Esophagus (tissue), 2 donors: ENCODE measurements around the gene MEST. TPM values are rescaled to one million over a fixed set of nuclear protein-coding genes. Genes with fewer than 3 reads are reported as not detected.

Experiments
- H3K27ac ChIP-seq, 2 donors: one replicate each; pipeline ENCODE4 v1.5.1; 2013; ENCODE audit warnings: low read depth in 2 of 2, mild to moderate bottlenecking in 2 of 2, inconsistent platforms in 1 of 2, low read length in 1 of 2, moderate library complexity in 1 of 2
- H3K27me3 ChIP-seq, 2 donors: one replicate each; pipeline ENCODE4 v1.6.1; 2013; ENCODE audit warnings: low read length in 2 of 2, control low read depth in 1 of 2, mild to moderate bottlenecking in 1 of 2; ENCODE audit not compliant: insufficient read depth in 2 of 2, control insufficient read depth in 1 of 2
- H3K36me3 ChIP-seq, 2 donors: one replicate each; pipeline ENCODE4 v1.6.1; 2013; ENCODE audit warnings: low read length in 1 of 2; ENCODE audit not compliant: control insufficient read depth in 2 of 2, insufficient read depth in 2 of 2
- H3K4me1 ChIP-seq, 2 donors: one replicate each; pipeline ENCODE4 v1.6.1; 2013; ENCODE audit warnings: low read length in 1 of 2; ENCODE audit not compliant: control insufficient read depth in 2 of 2, insufficient read depth in 2 of 2
- H3K4me3 ChIP-seq, 2 donors: one replicate each; pipeline ENCODE4 v1.5.1; 2013; ENCODE audit warnings: low read length in 2 of 2, mild to moderate bottlenecking in 2 of 2, low read depth in 1 of 2, moderate library complexity in 1 of 2
- H3K9me3 ChIP-seq, 2 donors: one replicate each; pipeline ENCODE4 v1.6.1; 2013; ENCODE audit warnings: mild to moderate bottlenecking in 2 of 2, low read depth in 1 of 2, low read length in 1 of 2, moderate library complexity in 1 of 2; ENCODE audit not compliant: control insufficient read depth in 2 of 2, insufficient read depth in 1 of 2
- WGBS, 2 donors: extraction: QIAGEN DNeasy Blood & Tissue Kit; methylation state at CpG; one replicate each; pipeline ENCODE4 v1.1.7; 2013; 5-methylcytosine and 5-hydroxymethylcytosine counted together
- polyA plus RNA-seq, 2 donors: library from polyadenylated mRNA; stranded (reverse); fragments of 200-250 nt; gene quantifications; one replicate each; pipeline ENCODE4 v1.2.3, GENCODE V29; 2013
- donor health status: healthy with polysubstance abuse.
- donor health status: Bipolar disorder and iron deficiency.

Gene MEST
- polyA plus RNA-seq, 2 donors = 4.8 to 8.6 TPM

GRCh38 chr7:130479716-130480400, 12.0 kb upstream of the MEST start:
- no peaks in the 10 kb centered on the region for H3K4me1 ChIP-seq
- 84 to 93% methylated on average over 1 of the region's 1 CpG for WGBS, 2 donors
- no peaks in the 10 kb centered on the region for H3K27me3 ChIP-seq
- H3K27ac ChIP-seq = no peak overlapping the region
- peaks cover 0 to 3% of the 10 kb centered on the region in 2 donors for H3K9me3 ChIP-seq
- H3K4me3 ChIP-seq = no peak overlapping the region
- H3K36me3 ChIP-seq = no peaks in the 10 kb centered on the region

- no peaks in the 10 kb centered on the region for H3K36me3 ChIP-seq
- 72 to 84% methylated on average over 1 of the region's 1 CpG for WGBS, 2 donors
- peaks cover 0 to 3% of the 10 kb centered on the region in 2 donors for H3K9me3 ChIP-seq
- peaks cover 0 to 4% of the 10 kb centered on the region in 2 donors for H3K4me1 ChIP-seq
- no peak overlapping the region for H3K4me3 ChIP-seq
- H3K27me3 ChIP-seq = no peaks in the 10 kb centered on the region
- H3K27ac ChIP-seq = no peak overlapping the region
Observed at GRCh38 chr7:130481898-130482297, 10.0 kb upstream of the MEST start.

DNA sequence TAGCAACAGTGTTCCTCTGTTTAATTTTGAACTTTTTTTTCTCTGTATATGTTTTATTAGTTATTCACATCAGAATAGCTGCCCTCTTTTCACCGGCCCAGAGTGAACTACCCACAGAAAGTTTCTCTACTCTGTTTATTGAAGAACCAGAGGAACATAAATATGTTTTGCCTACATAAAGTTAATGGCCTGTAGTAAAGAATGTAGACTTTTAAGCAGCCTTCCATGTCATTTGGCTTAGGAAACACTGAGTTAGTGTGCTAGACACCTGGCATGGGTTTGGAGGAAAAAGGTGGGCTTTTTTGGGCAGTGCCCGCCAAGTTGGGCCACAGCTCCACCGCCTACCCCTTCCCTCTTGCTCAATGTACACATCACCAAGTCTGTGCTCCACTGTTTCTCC, 8.9 kb upstream of the MEST start:
- H3K4me1 ChIP-seq = peaks cover 0 to 4% of the 10 kb centered on the region in 2 donors
- no peak overlapping the region for H3K27ac ChIP-seq
- peaks cover 0 to 3% of the 10 kb centered on the region in 2 donors for H3K9me3 ChIP-seq
- WGBS, 2 donors = 93 to 98% methylated on average over 3 of the region's 3 CpGs
- H3K4me3 ChIP-seq = no peak overlapping the region
- no peaks in the 10 kb centered on the region for H3K27me3 ChIP-seq
- H3K36me3 ChIP-seq = no peaks in the 10 kb centered on the region

DNA sequence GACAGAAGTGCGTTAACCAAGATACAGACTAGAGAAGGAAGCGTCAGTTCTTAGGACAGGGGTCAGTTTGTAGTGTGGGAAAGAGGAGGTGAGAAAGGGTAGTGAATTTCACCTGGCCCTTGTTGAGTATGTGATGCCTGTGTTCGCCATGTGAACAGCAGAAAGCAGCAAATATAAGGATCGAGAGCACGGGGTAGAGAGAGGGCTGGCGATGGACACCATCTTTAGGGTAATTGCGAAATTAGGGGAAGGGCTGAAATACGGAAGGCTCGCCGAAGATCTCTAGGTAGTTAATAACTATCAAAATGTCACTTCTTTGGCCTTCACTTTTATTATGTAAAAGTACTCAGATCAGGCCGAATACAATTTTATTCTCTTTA, 6.2 kb upstream of the MEST start:
- no peaks in the 10 kb centered on the region for H3K36me3 ChIP-seq
- 69% methylated on average over 11 of the region's 11 CpGs for WGBS, 2 donors
- peaks cover 0 to 3% of the 10 kb centered on the region in 2 donors for H3K9me3 ChIP-seq
- no peak overlapping the region for H3K27ac ChIP-seq
- peaks cover 0 to 4% of the 10 kb centered on the region in 2 donors for H3K4me1 ChIP-seq
- H3K4me3 ChIP-seq = peak overlapping the region; percentile 54 to 56
- H3K27me3 ChIP-seq = no peaks in the 10 kb centered on the region

DNA sequence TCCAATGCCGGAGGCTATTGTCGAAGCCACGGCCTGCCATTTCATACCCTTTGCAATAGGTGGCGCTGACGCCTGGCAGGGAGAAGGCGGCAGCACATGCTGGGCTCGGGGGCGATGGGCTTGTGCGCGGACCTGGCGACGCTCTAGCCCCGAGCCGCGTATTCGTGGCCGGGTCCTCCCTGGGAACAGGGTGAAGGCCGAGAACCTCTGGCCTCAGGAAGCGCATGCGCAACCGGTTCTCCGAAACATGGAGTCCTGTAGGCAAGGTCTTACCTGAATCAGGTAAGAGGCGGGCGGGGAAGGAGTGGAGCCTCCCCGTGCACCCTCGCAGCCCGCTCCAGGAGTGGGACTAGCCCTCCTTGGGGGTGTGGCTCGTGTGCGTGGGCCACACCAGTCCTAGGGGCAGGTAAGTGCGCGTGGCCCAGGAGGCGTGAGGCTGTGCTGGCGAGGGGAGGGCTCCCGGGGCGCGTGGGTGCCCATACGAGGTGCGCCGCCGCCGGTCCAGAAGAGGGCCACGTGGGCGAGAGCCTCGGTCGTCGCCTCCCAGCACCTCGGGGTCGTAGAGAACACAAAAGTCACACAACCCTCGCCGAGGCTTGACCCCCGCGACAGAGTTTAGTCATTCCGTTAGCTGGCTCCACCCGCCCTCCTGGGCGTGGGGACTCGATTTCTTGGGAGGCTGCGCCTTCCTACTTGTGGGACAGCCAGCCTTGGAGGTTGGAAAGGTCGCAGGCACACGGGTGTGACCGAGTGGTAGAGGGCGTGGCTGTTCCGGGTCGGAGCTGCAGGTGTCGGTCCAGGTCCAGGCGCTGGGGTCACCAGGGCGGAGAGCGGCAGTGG, 5.6 kb upstream of the MEST start:
- Histone ChIP-seq H3K9me3 (peaks cover 0 to 3% of the 10 kb centered on the region in 2 donors), H3K4me3 (peak overlapping the region; percentile 54 to 56), H3K36me3 (no peaks in the 10 kb centered on the region), H3K4me1 (peaks cover under 1 to 4% of the 10 kb centered on the region in 2 donors), H3K27me3 (no peaks in the 10 kb centered on the region), H3K27ac (peak overlapping the region in 1 of 2 donors; percentile 18)
- 6 to 8% methylated on average over 60 to 67 of the region's 67 CpGs for WGBS, 2 donors

DNA sequence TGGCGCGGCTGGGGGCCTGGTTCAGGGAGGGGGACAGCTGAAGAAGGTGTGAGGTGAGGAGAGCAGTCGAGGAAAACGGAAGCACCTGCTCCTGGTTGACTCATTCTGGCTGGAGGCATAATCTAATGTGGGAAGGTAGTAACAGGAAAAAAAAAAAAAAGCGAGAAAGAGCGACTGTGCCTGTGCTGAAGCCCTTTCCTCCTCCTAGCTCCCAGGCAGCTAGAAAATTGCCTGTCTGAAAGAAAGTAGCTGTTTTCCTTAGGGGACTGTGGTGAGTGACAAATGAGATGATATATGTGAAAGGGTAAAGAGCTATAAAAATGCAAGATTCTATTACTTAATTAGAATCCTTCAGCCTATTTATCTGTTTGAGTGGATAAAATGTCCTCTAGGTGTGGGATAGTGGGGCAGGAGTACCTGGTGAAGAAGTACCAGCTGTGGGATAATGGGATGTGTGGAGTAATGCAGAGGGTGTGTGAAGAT, 4.9 kb upstream of the MEST start:
- peaks cover 0 to under 1% of the 10 kb centered on the region in 2 donors for H3K9me3 ChIP-seq
- peak overlapping the region in 1 of 2 donors; percentile 18 for H3K27ac ChIP-seq
- H3K4me3 ChIP-seq = peak overlapping the region; percentile 54 to 56
- H3K36me3 ChIP-seq = no peaks in the 10 kb centered on the region
- peaks cover 4 to 5% of the 10 kb centered on the region in 2 donors for H3K4me1 ChIP-seq
- WGBS, 2 donors = 27 to 32% methylated on average over 6 of the region's 6 CpGs
- H3K27me3 ChIP-seq = no peaks in the 10 kb centered on the region

DNA sequence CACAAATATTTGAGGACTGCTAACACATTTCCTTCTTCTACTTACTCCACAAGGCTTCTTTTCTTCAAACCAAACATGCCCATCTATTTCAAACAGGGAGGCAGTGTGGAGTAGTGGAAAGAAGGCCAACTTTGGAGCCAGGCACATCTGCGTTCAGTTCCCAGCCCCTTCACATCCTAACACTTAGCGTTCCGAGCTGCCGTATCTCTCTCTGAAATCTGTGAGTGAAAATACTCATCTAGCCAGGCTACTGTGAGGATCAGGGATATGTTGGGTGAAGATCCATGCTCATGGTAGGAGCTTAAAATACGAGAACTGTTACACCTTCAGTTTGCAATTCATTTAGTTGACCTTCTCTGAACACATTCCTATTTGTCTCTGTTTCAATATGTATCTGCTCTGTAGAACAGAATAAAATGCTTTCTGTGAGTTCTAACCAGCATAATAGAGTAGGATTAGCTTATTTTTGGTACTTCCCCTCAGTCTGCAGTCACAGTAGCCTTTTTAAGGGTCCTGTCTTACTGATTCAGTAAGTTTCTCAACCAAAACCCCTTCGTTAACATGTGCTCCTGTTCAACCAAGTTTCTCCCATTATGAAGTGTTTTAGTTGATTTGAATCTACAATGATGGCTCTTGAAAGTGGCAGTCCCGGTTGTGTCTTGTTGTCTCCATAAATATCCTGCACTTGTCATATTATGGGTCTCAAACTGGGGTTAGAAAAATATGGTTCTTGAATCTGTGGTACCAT, 3.3 kb upstream of the MEST start:
- H3K27ac ChIP-seq = no peak overlapping the region

DNA sequence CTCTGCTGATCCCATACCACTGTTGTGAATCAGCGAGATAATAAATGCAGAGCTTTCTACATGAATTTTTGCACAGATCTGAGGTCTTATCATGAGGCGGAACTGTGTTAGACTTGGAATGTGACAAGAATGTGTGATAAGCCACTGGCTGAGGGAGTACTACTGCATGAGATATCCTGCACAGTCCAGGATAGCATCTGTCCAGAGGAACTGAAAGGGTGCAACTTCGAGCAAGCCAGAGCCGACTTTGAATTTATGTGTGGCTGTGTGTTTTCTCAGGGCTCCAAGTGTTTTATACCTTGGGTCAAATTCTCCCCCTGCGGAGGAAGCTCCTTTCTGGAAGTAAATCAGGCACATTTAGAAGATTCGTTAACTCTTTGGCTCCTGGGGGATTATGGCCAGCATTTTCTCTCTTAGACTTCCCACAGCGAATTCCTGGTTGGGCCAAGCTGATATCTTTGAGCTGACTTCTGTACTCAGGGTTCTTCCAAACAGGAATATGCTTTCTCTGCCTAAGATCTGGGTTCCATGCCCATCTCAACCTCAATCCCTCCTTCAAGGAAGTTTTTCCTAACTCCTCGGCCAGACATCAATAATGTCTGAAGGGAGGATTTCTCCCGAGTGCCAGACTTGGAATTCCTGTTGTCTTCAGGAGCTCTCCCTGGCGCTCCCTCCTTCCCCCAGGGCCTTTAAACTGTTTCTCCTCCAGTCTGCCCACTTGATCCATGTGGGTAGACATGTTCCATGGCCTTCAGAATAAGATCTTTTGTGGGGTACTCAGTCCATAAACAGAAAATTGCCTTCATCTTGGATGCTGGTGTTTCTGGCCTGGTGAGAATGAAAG, 2.5 kb upstream of the MEST start:
- no peaks in the 10 kb centered on the region for H3K27me3 ChIP-seq
- H3K9me3 ChIP-seq = peaks cover 0 to 3% of the 10 kb centered on the region in 2 donors
- no peak overlapping the region for H3K27ac ChIP-seq

More for the DNA sequence above, 3.3 kb upstream of the MEST start:
- Histone ChIP-seq H3K4me1 (peaks cover 5 to 8% of the 10 kb centered on the region in 2 donors), H3K36me3 (no peaks in the 10 kb centered on the region), H3K9me3 (peaks cover 0 to 3% of the 10 kb centered on the region in 2 donors), H3K4me3 (no peak overlapping the region), H3K27me3 (no peaks in the 10 kb centered on the region)
- WGBS, 2 donors = 84 to 86% methylated on average over 7 of the region's 7 CpGs

More for the DNA sequence above, 2.5 kb upstream of the MEST start:
- Histone ChIP-seq H3K4me1 (peaks cover 5 to 8% of the 10 kb centered on the region in 2 donors), H3K36me3 (no peaks in the 10 kb centered on the region), H3K4me3 (no peak overlapping the region)
- 76 to 80% methylated on average over 10 of the region's 10 CpGs for WGBS, 2 donors
